Ishikawa (cell line): Measurements from ENCODE around the gene TSR2.

Experiments
- CEBPB ChIP-seq: IDR thresholded peaks from 2 replicates; pipeline ENCODE4 v1.6.1; 2012
- CREB1 ChIP-seq: IDR thresholded peaks from 2 replicates; pipeline ENCODE4 v1.6.1; 2012; ENCODE audit warnings: low read depth
- EGR1 ChIP-seq: IDR thresholded peaks from 2 replicates; pipeline ENCODE4 v1.6.1; 2012
- EP300 ChIP-seq: IDR thresholded peaks from 2 replicates; pipeline ENCODE4 v1.6.1; 2012; ENCODE audit warnings: borderline replicate concordance
- FOXM1 ChIP-seq: IDR thresholded peaks from 2 replicates; pipeline ENCODE4 v1.6.1; 2012; ENCODE audit warnings: low read depth, borderline replicate concordance
- NFIC ChIP-seq: IDR thresholded peaks from 2 replicates; pipeline ENCODE4 v1.6.1; 2012
- RAD21 ChIP-seq: IDR thresholded peaks from 2 replicates; pipeline ENCODE4 v1.6.1; 2012; ENCODE audit warnings: low read depth
- TCF12 ChIP-seq: IDR thresholded peaks from 2 replicates; pipeline ENCODE4 v1.6.1; 2012; ENCODE audit warnings: low read depth
- TEAD4 ChIP-seq: IDR thresholded peaks from 2 replicates; pipeline ENCODE4 v1.6.1; 2012
- YY1 ChIP-seq: IDR thresholded peaks from 2 replicates; pipeline ENCODE4 v1.6.1; 2012; ENCODE audit warnings: low read depth
- ZBTB7A ChIP-seq: IDR thresholded peaks from 2 replicates; pipeline ENCODE4 v1.6.1; 2012; ENCODE audit warnings: low read depth
- TF ChIP-seq, protein P1 (sequence below): IDR thresholded peaks from 2 replicates; pipeline ENCODE4 v1.6.1; 2012
- TF ChIP-seq, protein P2 (sequence below): IDR thresholded peaks from 2 replicates; pipeline ENCODE4 v1.6.1; 2012
- TF ChIP-seq, protein P3 (sequence below): IDR thresholded peaks from 2 replicates; pipeline ENCODE4 v1.6.1; 2012; ENCODE audit warnings: low read depth, mild to moderate bottlenecking

Gene TSR2

DNA sequence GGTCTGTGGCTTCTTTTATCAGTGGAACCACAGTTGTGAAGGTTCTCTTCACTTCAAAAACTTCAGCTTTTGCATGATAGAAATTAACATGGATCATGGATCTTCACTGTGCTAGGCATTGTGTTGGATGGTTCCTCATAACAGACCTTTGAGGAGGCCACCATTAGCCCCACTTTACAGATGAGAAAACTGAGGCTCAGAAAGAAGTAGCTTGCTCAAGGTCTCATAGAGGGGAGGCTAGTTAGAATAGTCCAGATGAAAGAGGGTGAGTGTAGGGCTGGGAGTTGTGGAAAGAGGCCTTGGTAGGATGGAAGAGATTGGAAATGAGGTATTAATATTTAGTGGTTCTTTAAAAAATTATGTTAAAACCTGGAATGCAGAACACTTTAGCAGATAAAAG lies 2.6 kb downstream of the TSR2 start:
- TF ChIP-seq CREB1, result no peak
- TF ChIP-seq ZBTB7A, result no peak

DNA sequence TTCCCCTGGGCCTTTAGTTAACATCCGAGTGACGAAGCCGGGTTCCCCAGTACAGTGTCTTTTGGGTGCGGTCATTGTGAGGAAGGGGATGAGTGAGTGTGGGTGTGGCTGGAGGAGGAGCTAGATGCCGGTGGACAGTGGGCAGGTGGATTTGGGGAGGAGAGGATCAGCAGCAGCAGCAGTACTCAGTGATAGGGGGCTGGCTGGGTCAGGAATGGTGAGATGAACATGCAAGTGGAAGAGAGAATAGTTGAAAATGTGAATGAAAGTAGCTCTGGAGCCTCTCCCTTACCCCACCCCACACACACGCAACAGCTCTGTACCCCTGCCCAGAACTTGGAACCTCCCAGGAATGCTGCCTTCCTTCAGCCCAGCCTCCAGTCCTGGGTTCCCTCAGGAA lies 4.5 kb downstream of the TSR2 start:
- TF ChIP-seq RAD21, result no peak
- TF ChIP-seq FOXM1, result no peak

DNA sequence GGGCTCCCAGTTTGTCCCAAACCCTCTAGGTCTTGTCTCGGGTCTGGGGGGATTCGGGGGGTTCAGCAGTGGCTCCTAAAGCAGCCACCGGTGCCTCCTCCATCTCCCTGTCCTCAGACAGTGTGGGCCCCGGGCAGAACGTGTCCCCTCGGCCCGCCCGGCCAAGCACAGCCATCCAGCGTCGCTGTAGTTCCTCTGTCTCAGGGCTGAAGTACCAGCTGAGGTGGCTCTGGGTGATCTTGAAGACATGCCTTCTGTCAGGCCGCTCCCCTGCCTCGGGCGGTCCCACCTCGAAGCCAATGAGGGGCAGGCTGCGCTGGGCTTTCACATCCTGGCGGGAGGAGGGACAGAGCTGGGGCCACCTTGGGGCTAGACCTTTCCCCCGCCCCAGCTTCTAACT lies 5.9 kb downstream of the TSR2 start:
- TF ChIP-seq, protein P1, sequence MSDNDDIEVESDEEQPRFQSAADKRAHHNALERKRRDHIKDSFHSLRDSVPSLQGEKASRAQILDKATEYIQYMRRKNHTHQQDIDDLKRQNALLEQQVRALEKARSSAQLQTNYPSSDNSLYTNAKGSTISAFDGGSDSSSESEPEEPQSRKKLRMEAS, result no peak
- TF ChIP-seq TCF12, result no peak
- no peak for TF ChIP-seq CEBPB
- TF ChIP-seq, protein P2, sequence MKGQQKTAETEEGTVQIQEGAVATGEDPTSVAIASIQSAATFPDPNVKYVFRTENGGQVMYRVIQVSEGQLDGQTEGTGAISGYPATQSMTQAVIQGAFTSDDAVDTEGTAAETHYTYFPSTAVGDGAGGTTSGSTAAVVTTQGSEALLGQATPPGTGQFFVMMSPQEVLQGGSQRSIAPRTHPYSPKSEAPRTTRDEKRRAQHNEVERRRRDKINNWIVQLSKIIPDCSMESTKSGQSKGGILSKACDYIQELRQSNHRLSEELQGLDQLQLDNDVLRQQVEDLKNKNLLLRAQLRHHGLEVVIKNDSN, result no peak
- TF ChIP-seq TEAD4, result no peak
- TF ChIP-seq NFIC, result no peak
- no peak for TF ChIP-seq ZBTB7A

GRCh38 chrX:54447461-54447860 lies 7.3 kb downstream of the TSR2 start:
- TF ChIP-seq YY1 (no peak), TCF12 (no peak), EP300 (no peak), TEAD4 (no peak), ZBTB7A (no peak)
- TF ChIP-seq, protein P3, sequence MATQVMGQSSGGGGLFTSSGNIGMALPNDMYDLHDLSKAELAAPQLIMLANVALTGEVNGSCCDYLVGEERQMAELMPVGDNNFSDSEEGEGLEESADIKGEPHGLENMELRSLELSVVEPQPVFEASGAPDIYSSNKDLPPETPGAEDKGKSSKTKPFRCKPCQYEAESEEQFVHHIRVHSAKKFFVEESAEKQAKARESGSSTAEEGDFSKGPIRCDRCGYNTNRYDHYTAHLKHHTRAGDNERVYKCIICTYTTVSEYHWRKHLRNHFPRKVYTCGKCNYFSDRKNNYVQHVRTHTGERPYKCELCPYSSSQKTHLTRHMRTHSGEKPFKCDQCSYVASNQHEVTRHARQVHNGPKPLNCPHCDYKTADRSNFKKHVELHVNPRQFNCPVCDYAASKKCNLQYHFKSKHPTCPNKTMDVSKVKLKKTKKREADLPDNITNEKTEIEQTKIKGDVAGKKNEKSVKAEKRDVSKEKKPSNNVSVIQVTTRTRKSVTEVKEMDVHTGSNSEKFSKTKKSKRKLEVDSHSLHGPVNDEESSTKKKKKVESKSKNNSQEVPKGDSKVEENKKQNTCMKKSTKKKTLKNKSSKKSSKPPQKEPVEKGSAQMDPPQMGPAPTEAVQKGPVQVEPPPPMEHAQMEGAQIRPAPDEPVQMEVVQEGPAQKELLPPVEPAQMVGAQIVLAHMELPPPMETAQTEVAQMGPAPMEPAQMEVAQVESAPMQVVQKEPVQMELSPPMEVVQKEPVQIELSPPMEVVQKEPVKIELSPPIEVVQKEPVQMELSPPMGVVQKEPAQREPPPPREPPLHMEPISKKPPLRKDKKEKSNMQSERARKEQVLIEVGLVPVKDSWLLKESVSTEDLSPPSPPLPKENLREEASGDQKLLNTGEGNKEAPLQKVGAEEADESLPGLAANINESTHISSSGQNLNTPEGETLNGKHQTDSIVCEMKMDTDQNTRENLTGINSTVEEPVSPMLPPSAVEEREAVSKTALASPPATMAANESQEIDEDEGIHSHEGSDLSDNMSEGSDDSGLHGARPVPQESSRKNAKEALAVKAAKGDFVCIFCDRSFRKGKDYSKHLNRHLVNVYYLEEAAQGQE, result no peak
- TF ChIP-seq, protein P2, result no peak
- TF ChIP-seq, protein P1, result no peak

GRCh38 chrX:54449929-54450328 lies 9.7 kb downstream of the TSR2 start:
- TF ChIP-seq RAD21, result no peak
- no peak for TF ChIP-seq FOXM1
- TF ChIP-seq EP300, result no peak
- TF ChIP-seq, protein P2, result no peak
- TF ChIP-seq NFIC, result no peak
- TF ChIP-seq ZBTB7A, result no peak
- TF ChIP-seq, protein P3, result no peak
- no peak for TF ChIP-seq TCF12
- no peak for TF ChIP-seq EGR1
- no peak for TF ChIP-seq TEAD4
- TF ChIP-seq YY1, result no peak
- TF ChIP-seq CEBPB, result no peak
- no peak for TF ChIP-seq CREB1
- TF ChIP-seq, protein P1, result no peak

- TF ChIP-seq, protein P3, result no peak
- no peak for TF ChIP-seq EP300
Observed at GRCh38 chrX:54452920-54453319, 12.7 kb downstream of the TSR2 start.
